Keratinocyte (primary cell): ENCODE data around the gene VSNL1. TPM values are rescaled to one million over a fixed set of nuclear protein-coding genes. Genes with fewer than 3 reads are reported as not detected.

Experiments
- DNase-seq: peaks from one replicate; pipeline ENCODE4 v3.0.0-alpha.2; 2011; ENCODE audit warnings: low read depth, missing footprints, low spot score
- FAIRE-seq: peaks from 2 replicates; lab custom pipeline; 2011; peaks lifted over from hg19 to GRCh38; lab: Jason Lieb, UNC
- H2AFZ ChIP-seq: 2 replicates; pipeline ENCODE4 v1.6.0; 2012; ENCODE audit warnings: low read length, control low read depth, inconsistent platforms; ENCODE audit not compliant: control insufficient read depth
- H3K27ac ChIP-seq: 2 replicates; pipeline ENCODE4 v1.5.1; 2011; ENCODE audit warnings: low read length; ENCODE audit not compliant: control insufficient read depth, insufficient read depth
- H3K27me3 ChIP-seq: 3 replicates; pipeline ENCODE4 v1.6.0; 2011; ENCODE audit warnings: low read length; ENCODE audit not compliant: control insufficient read depth, insufficient read depth; ENCODE audit errors: extremely low read depth
- H3K36me3 ChIP-seq, 2 experiments: 2 replicates in 1 of 2; 3 replicates in 1 of 2; pipeline ENCODE4 v1.5.1; 2011; ENCODE audit warnings: low read length in 2 of 2, mild to moderate bottlenecking in 1 of 2; ENCODE audit not compliant: control insufficient read depth in 2 of 2, insufficient read depth in 2 of 2; ENCODE audit errors: extremely low read depth in 1 of 2
- H3K4me1 ChIP-seq: 3 replicates; pipeline ENCODE4 v1.5.1; 2011; ENCODE audit warnings: low read length; ENCODE audit not compliant: control insufficient read depth, insufficient read depth; ENCODE audit errors: extremely low read depth
- H3K4me2 ChIP-seq: 3 replicates; pipeline ENCODE4 v1.6.0; 2011; ENCODE audit warnings: low read depth, low read length; ENCODE audit not compliant: control insufficient read depth, insufficient read depth; ENCODE audit errors: extremely low read depth
- H3K4me3 ChIP-seq, 3 experiments: fragments of 200-600 bp in 1 of 3; sonication (generic) in 1 of 3; 2 replicates in 2 of 3; 3 replicates in 1 of 3; pipeline ENCODE4 v1.5.1; 2011 to 2016; ENCODE audit warnings: low read length in 3 of 3, mild to moderate bottlenecking in 3 of 3, control low read depth in 2 of 3, inconsistent platforms in 1 of 3, low read depth in 1 of 3, mixed read lengths in 1 of 3, mixed run types in 1 of 3, moderate library complexity in 1 of 3; ENCODE audit not compliant: control insufficient read depth in 2 of 3, insufficient read depth in 2 of 3; ENCODE audit errors: extremely low read depth in 1 of 3
- H3K79me2 ChIP-seq: 2 replicates; pipeline ENCODE4 v1.6.0; 2012; ENCODE audit warnings: low read length; ENCODE audit not compliant: control insufficient read depth, insufficient read depth
- H3K9ac ChIP-seq: 3 replicates; pipeline ENCODE4 v1.6.0; 2011; ENCODE audit warnings: low read length; ENCODE audit not compliant: control insufficient read depth, insufficient read depth; ENCODE audit errors: extremely low read depth
- H3K9me1 ChIP-seq: 3 replicates; pipeline ENCODE4 v1.6.0; 2011; ENCODE audit warnings: low read length; ENCODE audit not compliant: control insufficient read depth, insufficient read depth; ENCODE audit errors: extremely low read depth
- H3K9me3 ChIP-seq: 2 replicates; pipeline ENCODE4 v1.5.1; 2012; ENCODE audit warnings: low read depth, low read length; ENCODE audit not compliant: control insufficient read depth
- H4K20me1 ChIP-seq: 3 replicates; pipeline ENCODE4 v1.6.0; 2011; ENCODE audit warnings: low read length; ENCODE audit not compliant: control insufficient read depth, insufficient read depth; ENCODE audit errors: extremely low read depth
- CTCF ChIP-seq, 3 experiments: IDR thresholded peaks in 1 of 3; conservative IDR thresholded peaks in 1 of 3; optimal IDR thresholded peaks in 1 of 3; 2 replicates in 2 of 3; 3 replicates in 1 of 3; pipeline versions ENCODE3 to v1.5.1; 2011; ENCODE audit warnings: low read length in 3 of 3, mild to moderate bottlenecking in 3 of 3, moderate library complexity in 2 of 3, control low read depth in 1 of 3, inconsistent platforms in 1 of 3; ENCODE audit not compliant: insufficient read depth in 2 of 3; ENCODE audit errors: extremely low read depth in 1 of 3
- EZH2 ChIP-seq: IDR thresholded peaks from one replicate; pipeline ENCODE4 v1.6.1; 2012; ENCODE audit warnings: inconsistent platforms, mild to moderate bottlenecking, low read length, moderate library complexity
- dilution Hi-C: fragments of 300-500 bp; cut with MboI; formaldehyde crosslinking; loops from one replicate; pipeline ENCODE4 v1.7.0; 2020; ENCODE audit warnings: low sequenced_read_pairs; ENCODE audit not compliant: extremely low pct_ligation_motif_present
- polyA plus RNA-seq, 5 experiments: library from polyadenylated mRNA; depleted of rRNA in 3 of 5; stranded (reverse) in 3 of 5; stranded (forward) in 1 of 5; unstranded in 1 of 5; fragments of >200 nt; gene quantifications; 1 replicate in 1 of 5; 2 replicates in 3 of 5; 3 replicates in 1 of 5; pipeline versions ENCODE4 v1.2.1 to v1.2.3, GENCODE V29; 2011 to 2012; ENCODE audit warnings: missing spikeins in 2 of 5, low read depth in 1 of 5, low replicate concordance in 1 of 5

VSNL1 gene
- polyA plus RNA-seq, 1 donor (not counting 4 experiments of a cell fraction or from before 2014, with no cell fraction given) = 32.1 TPM

DNA sequence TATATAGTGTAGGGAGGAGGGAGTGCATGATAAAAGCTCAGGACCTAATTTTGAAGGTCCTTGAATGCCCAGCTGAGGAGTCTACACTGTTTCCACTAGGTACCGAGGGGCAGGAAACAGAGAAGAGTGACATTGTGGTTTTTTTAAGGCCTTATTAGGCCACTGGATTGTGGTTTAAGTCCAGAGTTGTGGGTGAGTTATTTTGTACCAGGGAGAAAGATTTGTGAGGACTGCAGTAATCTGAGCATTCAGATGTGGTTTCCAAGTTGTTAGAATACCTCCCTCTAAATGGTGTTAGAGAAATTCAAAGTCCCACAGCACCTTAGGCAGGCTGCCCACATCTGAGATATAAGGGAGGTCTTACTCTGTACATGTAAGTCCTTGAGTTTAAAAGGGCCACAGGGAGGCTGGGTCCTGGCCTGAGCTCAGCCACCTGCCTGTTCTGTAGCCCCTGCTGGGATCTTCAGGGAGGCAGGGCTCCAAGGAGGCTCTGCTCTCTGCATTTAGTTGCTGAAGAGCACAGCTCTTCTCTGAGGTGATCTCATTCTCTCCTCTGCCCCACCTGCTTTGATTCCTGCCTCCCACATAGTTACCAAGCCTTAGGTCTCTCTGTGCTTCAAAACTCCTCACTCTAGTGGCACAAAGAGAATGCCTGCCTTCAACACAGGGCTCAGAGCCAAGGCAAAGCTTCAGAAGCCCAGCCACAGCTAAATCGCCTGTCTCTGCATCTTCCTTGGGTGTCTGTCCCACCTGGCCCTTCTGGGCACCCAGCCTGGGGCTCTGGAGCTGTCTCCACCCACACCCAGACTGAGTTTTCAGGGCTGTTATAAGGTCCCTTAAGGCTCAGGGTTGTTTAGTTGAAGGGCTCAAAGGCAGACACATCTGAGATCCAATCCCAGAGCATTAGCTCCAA is 88.1 kb downstream of the VSNL1 start:
- Histone ChIP-seq H3K9me1 (no peaks in the 10 kb centered on the region), H3K79me2 (no peaks in the 10 kb centered on the region), H4K20me1 (no peaks in the 10 kb centered on the region), H3K9me3 (peaks cover 5% of the 10 kb centered on the region), H2AFZ (no peak overlapping the region), H3K4me2 (no peak overlapping the region), H3K27ac (no peak overlapping the region), H3K9ac (no peak overlapping the region), H3K36me3 (no peaks in the 10 kb centered on the region), H3K4me1 (peaks cover 10% of the 10 kb centered on the region), H3K4me3 (no peak overlapping the region), H3K27me3 (no peaks in the 10 kb centered on the region)
- no peak for FAIRE-seq
- dilution Hi-C loops = no loop called here
- DNase-seq = no peak
- TF ChIP-seq CTCF (optimal IDR thresholded peaks at IDR 0.05 in 1 of 3, IDR thresholded peaks at IDR 0.05 in 1 of 3, conservative IDR thresholded peaks at IDR 0.05 in 1 of 3; ENCODE audit: extremely low read depth in 1 of 3, insufficient read depth in 2 of 3, low read length in 3 of 3) (no peak), EZH2 (no peak)

- Histone ChIP-seq H3K36me3 (no peaks in the 10 kb centered on the region), H2AFZ (no peak overlapping the region), H3K79me2 (no peaks in the 10 kb centered on the region), H3K27me3 (no peaks in the 10 kb centered on the region), H3K4me1 (peaks cover 10% of the 10 kb centered on the region), H3K9ac (no peak overlapping the region), H3K4me3 (no peak overlapping the region), H3K9me3 (peaks cover 5% of the 10 kb centered on the region), H3K4me2 (no peak overlapping the region), H3K27ac (no peak overlapping the region), H3K9me1 (no peaks in the 10 kb centered on the region), H4K20me1 (no peaks in the 10 kb centered on the region)
- no peak for FAIRE-seq
- TF ChIP-seq CTCF (optimal IDR thresholded peaks at IDR 0.05 in 1 of 3, IDR thresholded peaks at IDR 0.05 in 1 of 3, conservative IDR thresholded peaks at IDR 0.05 in 1 of 3; ENCODE audit: extremely low read depth in 1 of 3, insufficient read depth in 2 of 3, low read length in 3 of 3) = peak in 1 of 3 experiments; percentile 8
- TF ChIP-seq EZH2 = no peak
- DNase-seq = no peak
- dilution Hi-C loops = no loop called here
Measured at GRCh38 chr2:17630089-17630488, 89.6 kb downstream of the VSNL1 start.
